HG02610 (cell line): Measurements from ENCODE around the gene SIGLEC8.

ENCODE experiments used
- ATAC-seq: cut with Tn5 transposase; IDR thresholded peaks from one replicate; pipeline ENCODE4 v1.9.1; 2021; ENCODE audit warnings: mild to moderate bottlenecking, moderate library complexity; ENCODE audit not compliant: unreplicated experiment

SIGLEC8 gene

DNA sequence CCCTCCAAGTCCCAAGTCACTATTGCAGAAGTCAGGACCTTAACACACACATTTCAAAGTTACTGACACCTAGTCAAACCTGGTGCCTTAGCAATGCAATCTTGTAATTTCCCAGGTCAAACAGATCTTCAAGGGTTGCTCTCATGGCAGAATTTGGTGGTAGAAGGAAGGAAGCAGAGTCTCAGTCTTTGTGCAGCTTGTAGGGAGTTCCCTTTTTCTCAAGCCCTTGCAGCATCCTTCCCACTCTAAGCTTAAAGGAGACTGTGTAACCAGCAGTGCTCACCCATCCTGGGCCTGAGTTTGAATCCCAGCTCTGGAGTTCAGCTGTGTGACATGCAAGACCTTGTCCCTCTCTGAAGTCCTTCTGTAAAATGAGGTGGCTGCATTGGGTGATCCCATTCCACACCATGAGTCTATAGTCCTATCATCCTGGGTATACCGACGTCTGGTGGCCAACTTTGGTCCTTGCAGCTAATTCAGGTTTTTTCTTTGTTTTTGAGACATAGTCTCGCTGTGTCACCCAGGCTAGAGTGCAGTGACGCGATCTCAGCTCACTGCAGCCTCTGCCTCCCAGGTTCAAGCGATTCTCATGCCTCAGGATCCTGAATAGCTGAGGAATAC lies 50.6 kb downstream of the SIGLEC8 start:
- no peak for ATAC-seq

DNA sequence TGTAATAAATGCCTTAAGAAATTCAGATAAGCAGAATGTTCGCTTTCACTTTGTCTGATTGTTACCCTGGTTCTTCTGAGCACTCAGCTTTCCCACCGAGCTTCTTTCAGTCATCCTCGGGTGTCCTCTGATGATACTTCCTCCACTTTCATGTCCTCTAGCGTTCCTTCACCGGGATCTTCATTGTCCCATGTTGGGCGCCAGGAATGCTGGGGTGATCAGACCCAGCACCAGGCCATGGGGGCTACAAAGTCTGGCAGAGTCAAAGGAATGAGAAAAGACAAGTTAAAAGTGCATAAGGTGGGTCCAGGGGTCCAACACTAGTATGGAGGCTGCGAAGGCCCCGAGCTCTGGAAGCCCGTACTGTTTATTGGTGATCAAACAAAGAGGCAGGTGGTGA lies 56.1 kb downstream of the SIGLEC8 start:
- no peak for ATAC-seq
